Measurements from ENCODE around the gene LIPJ. TPM values are rescaled to one million over a fixed set of nuclear protein-coding genes. Genes with fewer than 3 reads are reported as not detected.

LIPJ gene
- total RNA-seq, 1 experiment from 2014 or later: not detected

- no TSS peak for BruUV-seq (replicated peaks)
- no peaks in the 10 kb centered on the region for H3K4me1 Mint-ChIP-seq (ENCODE audit: low read depth, unreplicated experiment)
- CTCF ChIA-PET: no interaction called here
- no peak overlapping the region for H3K27ac Mint-ChIP-seq (ENCODE audit: unreplicated experiment)
- DNase-seq: no peak
- no peaks in the 10 kb centered on the region for H3K27me3 Mint-ChIP-seq (ENCODE audit: unreplicated experiment)
- no peaks in the 10 kb centered on the region for H3K9me3 Mint-ChIP-seq (ENCODE audit: low read depth, unreplicated experiment)
- no peak overlapping the region for H3K4me3 Mint-ChIP-seq (ENCODE audit: low read depth, unreplicated experiment)
- intact Hi-C loops (cut with micrococcal nuclease; ENCODE audit: unreplicated experiment): no loop called here
- H3K36me3 Mint-ChIP-seq (ENCODE audit: insufficient read depth, unreplicated experiment): no peaks in the 10 kb centered on the region
- no peak for TF ChIP-seq CTCF (IDR thresholded peaks at IDR 0.05; ENCODE audit: unreplicated experiment)
Measured at GRCh38 chr10:88608780-88609179, 22.2 kb downstream of the LIPJ start.

GRCh38 chr10:88616250-88616977 lies 29.9 kb downstream of the LIPJ start:
- intact Hi-C loops (cut with micrococcal nuclease; ENCODE audit: unreplicated experiment): no loop called here
- no peaks in the 10 kb centered on the region for H3K4me1 Mint-ChIP-seq (ENCODE audit: low read depth, unreplicated experiment)
- H3K27me3 Mint-ChIP-seq (ENCODE audit: unreplicated experiment): no peaks in the 10 kb centered on the region
- CTCF ChIA-PET: no interaction called here
- H3K36me3 Mint-ChIP-seq (ENCODE audit: insufficient read depth, unreplicated experiment): no peaks in the 10 kb centered on the region
- H3K27ac Mint-ChIP-seq (ENCODE audit: unreplicated experiment): no peak overlapping the region
- H3K4me3 Mint-ChIP-seq (ENCODE audit: low read depth, unreplicated experiment): no peak overlapping the region
- TF ChIP-seq CTCF (IDR thresholded peaks at IDR 0.05; ENCODE audit: unreplicated experiment): no peak
- BruUV-seq (replicated peaks): no TSS peak
- H3K9me3 Mint-ChIP-seq (ENCODE audit: low read depth, unreplicated experiment): no peaks in the 10 kb centered on the region
- no peak for DNase-seq

DNA sequence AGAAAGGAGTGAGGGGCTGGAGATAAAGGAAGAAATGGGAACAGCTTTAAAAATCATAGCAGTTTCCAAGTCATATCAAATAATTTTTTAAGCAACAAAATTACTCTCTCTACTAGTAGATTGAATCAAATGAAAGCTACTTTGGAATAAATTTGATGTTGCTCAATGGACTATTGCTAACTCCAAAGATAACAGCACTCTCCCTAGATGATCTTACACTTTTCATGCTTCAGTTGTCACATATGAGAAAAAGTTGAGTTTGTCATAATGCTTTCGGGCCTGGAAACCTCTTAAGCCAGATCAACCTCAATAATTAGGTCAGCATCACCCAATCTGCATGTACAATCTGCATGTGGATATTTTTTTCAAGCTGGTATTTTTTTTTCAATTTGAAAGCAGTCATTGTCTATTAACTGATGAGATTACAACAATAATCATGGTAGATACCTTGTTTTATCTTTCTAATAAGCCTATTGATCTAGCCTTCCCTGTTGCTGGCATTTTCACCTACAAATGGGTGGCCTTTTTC lies 31.3 kb downstream of the LIPJ start:
- Mint-ChIP-seq H3K27ac (ENCODE audit: unreplicated experiment) (no peak overlapping the region), H3K27me3 (ENCODE audit: unreplicated experiment) (no peaks in the 10 kb centered on the region), H3K4me3 (ENCODE audit: low read depth, unreplicated experiment) (no peak overlapping the region), H3K36me3 (ENCODE audit: insufficient read depth, unreplicated experiment) (no peaks in the 10 kb centered on the region), H3K9me3 (ENCODE audit: low read depth, unreplicated experiment) (no peaks in the 10 kb centered on the region), H3K4me1 (ENCODE audit: low read depth, unreplicated experiment) (no peaks in the 10 kb centered on the region)
- no peak for DNase-seq
- no TSS peak for BruUV-seq (replicated peaks)
- no peak for TF ChIP-seq CTCF (IDR thresholded peaks at IDR 0.05; ENCODE audit: unreplicated experiment)
- intact Hi-C loops (cut with micrococcal nuclease; ENCODE audit: unreplicated experiment): no loop called here
- CTCF ChIA-PET: interaction anchor here (0.6 to 0.7 kb wide), 2 partner anchors 8 to 723 kb away, joined by 3 read pairs; no protein-coding TSS in a partner anchor

GRCh38 chr10:88618496-88618895 lies 31.9 kb downstream of the LIPJ start:
- H3K27me3 Mint-ChIP-seq (ENCODE audit: unreplicated experiment): no peaks in the 10 kb centered on the region
- no TSS peak for BruUV-seq (replicated peaks)
- no peak overlapping the region for H3K27ac Mint-ChIP-seq (ENCODE audit: unreplicated experiment)
- H3K4me3 Mint-ChIP-seq (ENCODE audit: low read depth, unreplicated experiment): no peak overlapping the region
- intact Hi-C loops (cut with micrococcal nuclease; ENCODE audit: unreplicated experiment): no loop called here
- H3K36me3 Mint-ChIP-seq (ENCODE audit: insufficient read depth, unreplicated experiment): no peaks in the 10 kb centered on the region
- H3K4me1 Mint-ChIP-seq (ENCODE audit: low read depth, unreplicated experiment): no peaks in the 10 kb centered on the region
- no peaks in the 10 kb centered on the region for H3K9me3 Mint-ChIP-seq (ENCODE audit: low read depth, unreplicated experiment)
- no peak for DNase-seq
- CTCF ChIA-PET: interaction anchor here (0.7 kb wide), 1 partner anchor 722 kb away, joined by 3 read pairs; no protein-coding TSS in a partner anchor
- TF ChIP-seq CTCF (IDR thresholded peaks at IDR 0.05; ENCODE audit: unreplicated experiment): no peak
